GM18951 (cell line): Measurements from ENCODE around the gene SULT1C3.

ENCODE experiments used
- POLR2A ChIP-seq: IDR thresholded peaks from 4 replicates; pipeline ENCODE4 v1.6.1; 2011; ENCODE audit warnings: mild to moderate bottlenecking; ENCODE audit not compliant: insufficient read length, insufficient read depth; ENCODE audit errors: extremely low read depth
- in situ Hi-C: fragments of 300-500 bp; cut with MboI; formaldehyde crosslinking; loops from one replicate; pipeline ENCODE4 v1.12.0; 2022; ENCODE audit warnings: low sequenced_read_pairs, mixed read lengths, inconsistent platforms; ENCODE audit not compliant: unreplicated experiment

SULT1C3 gene

DNA sequence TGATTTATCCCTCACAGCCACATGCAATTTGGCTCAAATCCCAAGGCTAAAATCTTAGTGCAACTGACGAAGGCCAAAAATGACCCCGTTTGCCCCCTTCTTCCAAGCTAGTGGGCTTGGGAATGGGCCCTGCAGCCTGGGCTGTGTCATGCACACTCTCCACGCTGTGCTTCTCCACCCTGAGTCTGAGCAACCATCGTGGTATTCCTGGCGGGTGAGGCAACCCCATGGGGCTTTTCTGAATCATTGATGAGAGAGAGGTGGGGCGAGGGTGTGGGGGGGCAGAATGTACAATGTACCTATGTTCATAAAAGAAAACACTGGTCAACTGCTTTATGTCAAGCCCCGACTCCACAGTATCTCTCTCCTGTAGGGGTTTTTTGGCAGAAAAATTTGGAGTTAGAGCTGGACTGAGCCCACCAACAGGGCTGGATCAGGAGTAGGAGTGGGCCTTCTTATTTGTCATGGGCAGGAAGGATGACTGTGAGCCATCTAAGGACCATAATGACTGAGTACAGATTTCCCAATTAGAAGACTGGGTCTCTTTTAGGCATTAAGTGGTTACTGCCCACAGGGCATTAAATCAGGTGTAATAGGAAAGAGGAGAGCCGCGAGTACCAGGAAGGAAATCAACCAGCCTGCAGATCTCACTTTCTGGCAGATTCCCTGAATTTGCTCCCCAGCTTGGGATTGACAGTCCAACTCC is 57.8 kb downstream of the SULT1C3 start:
- TF ChIP-seq POLR2A = no peak
- in situ Hi-C loops = no loop called here

DNA sequence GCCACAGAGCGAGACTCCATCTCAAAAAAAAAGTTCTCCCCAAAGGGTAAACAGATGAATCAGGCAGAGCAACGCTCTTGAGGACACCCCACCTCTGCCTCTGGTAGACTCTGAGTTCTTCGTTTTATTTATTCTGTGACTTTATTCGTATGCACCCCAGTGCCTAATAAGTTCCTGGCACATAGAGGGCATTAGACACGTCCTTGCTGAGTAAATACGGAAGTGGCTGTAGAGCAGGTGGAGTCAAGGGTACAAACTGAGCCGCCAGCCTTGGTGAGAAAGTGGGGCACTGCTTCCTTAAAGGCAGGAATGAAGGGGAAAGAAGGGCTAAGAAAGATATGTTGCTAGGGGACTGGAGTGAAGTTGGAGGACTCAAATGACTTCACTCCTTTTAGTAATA is 61.8 kb downstream of the SULT1C3 start:
- in situ Hi-C loops = no loop called here
- no peak for TF ChIP-seq POLR2A

GRCh38 chr2:108304975-108305374 is 65.2 kb downstream of the SULT1C3 start:
- TF ChIP-seq POLR2A = no peak
- in situ Hi-C loops = no loop called here

DNA sequence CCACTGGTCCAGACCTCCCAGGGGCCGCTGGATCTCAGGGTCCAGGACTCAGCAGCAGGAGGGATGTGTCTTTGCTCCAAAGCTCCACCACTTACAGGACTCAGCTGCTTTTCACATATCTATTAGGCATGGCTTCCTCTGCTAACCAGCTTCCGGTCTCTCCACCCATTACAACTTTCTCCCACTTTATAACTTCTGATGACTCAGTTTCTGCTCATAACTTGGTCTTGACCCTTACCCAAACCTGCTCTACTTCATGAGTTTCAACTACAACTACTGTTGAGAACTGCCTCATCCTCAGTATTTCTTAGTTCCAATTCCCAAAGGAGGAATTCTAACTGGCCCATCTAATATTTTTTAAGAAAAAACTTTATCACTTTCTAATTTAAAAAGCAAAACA is 66.1 kb downstream of the SULT1C3 start:
- in situ Hi-C loops = no loop called here
- TF ChIP-seq POLR2A = no peak

DNA sequence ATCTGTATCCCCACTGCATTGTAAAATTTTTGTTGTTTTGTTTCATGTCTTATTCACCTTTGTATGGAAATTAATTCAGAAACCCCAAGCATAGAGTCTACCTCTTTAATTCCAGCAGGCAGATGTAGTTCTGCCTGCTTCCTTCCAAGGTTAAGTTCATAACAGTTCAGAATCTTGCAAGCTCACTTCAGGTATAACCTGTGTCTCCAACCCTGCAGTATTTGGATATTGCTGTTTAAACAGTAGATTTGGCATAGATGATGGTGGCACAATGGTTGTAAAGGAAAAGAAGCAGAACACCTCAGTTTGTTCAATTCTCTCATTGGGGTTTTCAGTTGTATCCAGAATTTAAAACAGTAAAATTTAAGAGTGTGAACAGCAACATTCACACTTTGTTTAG is 70.1 kb downstream of the SULT1C3 start:
- no peak for TF ChIP-seq POLR2A
- in situ Hi-C loops = no loop called here
